A549 (cell line): Measurements from ENCODE around the gene MAMLD1. TPM values are rescaled to one million over a fixed set of nuclear protein-coding genes. Genes with fewer than 3 reads are reported as not detected.
A peak's percentile ranks its signal among the peaks of the same experiment; 100 is the strongest.

Experiments
- ATAC-seq, 2 experiments: fragments of 200-7000 bp in 1 of 2; fragments of >200 bp in 1 of 2; cut with Nextera tagmentation in 1 of 2; cut with Tn5 transposase in 1 of 2; 3 replicates each; pipeline versions ENCODE4 v1.8.0 to v1.9.1; 2018 to 2020; ENCODE audit warnings: mild to moderate bottlenecking in 1 of 2, moderate library complexity in 1 of 2
- CTCF ChIA-PET: fragments of 300-600 bp; sonication (Branson Sonifier 250); formaldehyde crosslinking; extraction: SDS; loops from one replicate; lab custom pipeline; 2021; ENCODE audit warnings: antibody characterized with exemption, inconsistent platforms; lab: Yijun Ruan, JAX
- POLR2A ChIA-PET: fragments of 350-600 bp; formaldehyde crosslinking; extraction: SDS; loops from one replicate; lab custom pipeline; 2021; ENCODE audit warnings: antibody characterized with exemption, inconsistent platforms; lab: Yijun Ruan, JAX
- DNase-seq, 2 experiments: peaks; one replicate each; pipeline versions ENCODE4 v3.0.0 to v3.0.0-alpha.2; 2011 to 2016; ENCODE audit warnings: low read depth in 1 of 2, low spot score in 1 of 2
- FAIRE-seq: peaks from 2 replicates; lab custom pipeline; 2011; peaks lifted over from hg19 to GRCh38; lab: Jason Lieb, UNC
- H3K27ac ChIP-seq, 2 experiments: fragments of >200 bp; sonication (Bioruptor Twin); formaldehyde crosslinking; 3 replicates each; pipeline ENCODE4 v1.5.1; 2016 to 2017
- H3K4me1 ChIP-seq: fragments of >200 bp; sonication (Bioruptor Twin); formaldehyde crosslinking; 3 replicates; pipeline ENCODE4 v1.6.1; 2016
- H3K4me2 ChIP-seq: fragments of >200 bp; sonication (Bioruptor Twin); formaldehyde crosslinking; 3 replicates; pipeline ENCODE4 v1.6.1; 2016
- H3K4me3 ChIP-seq: fragments of >200 bp; sonication (Bioruptor Twin); formaldehyde crosslinking; 3 replicates; pipeline ENCODE4 v1.5.1; 2016
- H3K9me3 ChIP-seq: fragments of >200 bp; sonication (Bioruptor Twin); formaldehyde crosslinking; 3 replicates; pipeline ENCODE4 v1.6.1; 2016
- BCL3 ChIP-seq: fragments of >200 bp; sonication (Bioruptor Twin); formaldehyde crosslinking; IDR thresholded peaks from 3 replicates; pipeline ENCODE4 v1.6.1; 2016
- BHLHE40 ChIP-seq: IDR thresholded peaks from 2 replicates; pipeline ENCODE4 v1.6.1; 2012; ENCODE audit warnings: low read depth, low read length, inconsistent platforms
- CEBPB ChIP-seq, 2 experiments: fragments of >200 bp in 1 of 2; sonication (Bioruptor Twin) in 1 of 2; formaldehyde crosslinking in 1 of 2; IDR thresholded peaks; 2 replicates each; pipeline ENCODE4 v1.6.1; 2012 to 2016
- CHD4 ChIP-seq: fragments of 200-600 bp; sonication (generic); IDR thresholded peaks from 2 replicates; pipeline ENCODE4 v1.6.1; 2016; ENCODE audit warnings: antibody characterized with exemption, mild to moderate bottlenecking, borderline replicate concordance
- CTCF ChIP-seq: fragments of >200 bp; sonication (Bioruptor Twin); formaldehyde crosslinking; IDR thresholded peaks from 3 replicates; pipeline ENCODE4 v1.5.1; 2016
- ELK1 ChIP-seq: fragments of 150-350 bp; IDR thresholded peaks from 2 replicates; pipeline ENCODE4 v1.6.1; 2014; ENCODE audit warnings: low read depth, mild to moderate bottlenecking, low read length
- FOXS1 ChIP-seq: fragments of 250-450 bp; sonication (Bioruptor Pico); IDR thresholded peaks from 2 replicates; pipeline ENCODE4 v1.5.0; 2020; ENCODE audit warnings: mild to moderate bottlenecking, moderate library complexity
- HEYL ChIP-seq: fragments of 250-450 bp; sonication (Bioruptor Pico); IDR thresholded peaks from 2 replicates; pipeline ENCODE4 v1.8.0; 2021; ENCODE audit warnings: mild to moderate bottlenecking, moderate library complexity
- HOXB13 ChIP-seq: fragments of 250-450 bp; sonication (Bioruptor Pico); IDR thresholded peaks from 2 replicates; pipeline ENCODE4 v1.5.0; 2020; ENCODE audit warnings: low read depth, mild to moderate bottlenecking, moderate library complexity
- MAFK ChIP-seq: fragments of 450-650 bp; IDR thresholded peaks from 2 replicates; pipeline ENCODE4 v1.6.1; 2014; ENCODE audit not compliant: partially characterized antibody
- NFE2L2 ChIP-seq: fragments of 150-350 bp; conservative IDR thresholded peaks from 2 replicates; pipeline ENCODE4 v1.6.1; 2014; ENCODE audit warnings: low read length
- NR3C1 ChIP-seq: fragments of >200 bp; sonication (Bioruptor Twin); formaldehyde crosslinking; IDR thresholded peaks from 3 replicates; pipeline ENCODE4 v1.6.1; 2017
- POLR2AphosphoS2 ChIP-seq: conservative IDR thresholded peaks from 2 replicates; pipeline ENCODE4 v1.6.1; 2012; ENCODE audit warnings: low read length, improper control_type of control experiment, inconsistent platforms
- RAD21 ChIP-seq, 2 experiments: fragments of >200 bp in 1 of 2; sonication (Bioruptor Twin) in 1 of 2; formaldehyde crosslinking in 1 of 2; IDR thresholded peaks in 1 of 2; conservative IDR thresholded peaks in 1 of 2; 2 replicates in 1 of 2; 3 replicates in 1 of 2; pipeline ENCODE4 v1.6.1; 2012 to 2018; ENCODE audit warnings: inconsistent platforms in 1 of 2
- RCOR1 ChIP-seq: fragments of 150-350 bp; IDR thresholded peaks from 2 replicates; pipeline ENCODE4 v1.6.1; 2014; ENCODE audit warnings: antibody characterized with exemption, low read length, low read depth
- SMC3 ChIP-seq: fragments of >200 bp; sonication (Bioruptor Twin); formaldehyde crosslinking; IDR thresholded peaks from 3 replicates; pipeline ENCODE4 v1.6.1; 2018; ENCODE audit warnings: inconsistent platforms
- ZNF302 ChIP-seq: fragments of 250-450 bp; sonication (Bioruptor Pico); IDR thresholded peaks from 2 replicates; pipeline ENCODE4 v1.9.0; 2021; ENCODE audit warnings: inconsistent platforms, mild to moderate bottlenecking, moderate library complexity
- WGBS: methylation state at CpG from one replicate; pipeline ENCODE4 v1.1.6; 2017; ENCODE audit errors: missing lambda C conversion rate; 5-methylcytosine and 5-hydroxymethylcytosine counted together
- polyA plus RNA-seq, 4 experiments: library from polyadenylated mRNA; depleted of rRNA in 3 of 4; stranded (reverse); fragments of >200 nt; fragmentation: RNase III in 1 of 4; extraction: RNeasy Plus Mini Kit Qiagen cat#74134 plus additional on column Dnase treatment in 1 of 4; gene quantifications; 2 replicates in 3 of 4; 3 replicates in 1 of 4; pipeline ENCODE4 v1.2.3, GENCODE V29; 2011 to 2017

Gene MAMLD1
- polyA plus RNA-seq, 2 of the 4 experiments (the other 2 are of a cell fraction) = 1.2 to 2.3 TPM

GRCh38 chrX:150486011-150486410 lies 122.9 kb downstream of the MAMLD1 start:
- POLR2A ChIA-PET = no interaction called here
- WGBS = 60% methylated on average over 3 of the region's 3 CpGs
- peak; percentile 45 to 62 for DNase-seq
- TF ChIP-seq HOXB13 (CRISPR knock-in tag) (no peak), HEYL (no peak), POLR2AphosphoS2 (no peak), RAD21 (conservative IDR thresholded peaks at IDR 0.05 in 1 of 2, IDR thresholded peaks at IDR 0.05 in 1 of 2) (peak; percentile 60 to 64), CTCF (peak; percentile 58), SMC3 (peak; percentile 73), NR3C1 (no peak)
- Histone ChIP-seq H3K9me3 (no peaks in the 10 kb centered on the region), H3K4me2 (no peak overlapping the region), H3K4me1 (peaks cover 12% of the 10 kb centered on the region), H3K4me3 (no peak overlapping the region), H3K27ac (no peak overlapping the region)
- CTCF ChIA-PET = interaction anchor here (0.7 to 8.7 kb wide), 19 partner anchors 9 to 546 kb away, joined by 3 to 48 read pairs (median 6); no protein-coding TSS in a partner anchor
- FAIRE-seq = peak; percentile 90
- ATAC-seq = peak; percentile 88 to 96

GRCh38 chrX:150487369-150488094 lies 124.4 kb downstream of the MAMLD1 start:
- no peak overlapping the region for H3K27ac ChIP-seq
- ATAC-seq = no peak
- whole genome bisulfite sequencing = 89% methylated on average over 5 of the region's 5 CpGs
- H3K4me1 ChIP-seq = peaks cover 8% of the 10 kb centered on the region
- peak; percentile 79 for FAIRE-seq
- no peak for DNase-seq
- no peak overlapping the region for H3K4me2 ChIP-seq
- POLR2A ChIA-PET = no interaction called here
- CTCF ChIA-PET = interaction anchor here (1.1 to 8.7 kb wide), 6 partner anchors 16 to 537 kb away, joined by 3 to 48 read pairs (median 4); no protein-coding TSS in a partner anchor
- no peak overlapping the region for H3K4me3 ChIP-seq
- no peaks in the 10 kb centered on the region for H3K9me3 ChIP-seq
- TF ChIP-seq MAFK = no peak
- TF ChIP-seq, all 56 proteins: peak for 0

GRCh38 chrX:150489359-150490015 lies 126.4 kb downstream of the MAMLD1 start:
- Histone ChIP-seq H3K4me2 (no peak overlapping the region), H3K4me3 (no peak overlapping the region), H3K4me1 (no peaks in the 10 kb centered on the region), H3K9me3 (no peaks in the 10 kb centered on the region), H3K27ac (no peak overlapping the region)
- ATAC-seq (no peak), FAIRE-seq (no peak), DNase-seq (no peak)
- POLR2A ChIA-PET = no interaction called here
- WGBS = 79% methylated on average over 6 of the region's 6 CpGs
- TF ChIP-seq ELK1 (no peak), RCOR1 (no peak), RAD21 (conservative IDR thresholded peaks at IDR 0.05 in 1 of 2, IDR thresholded peaks at IDR 0.05 in 1 of 2) (no peak), ZNF302 (CRISPR knock-in tag) (no peak), BHLHE40 (no peak), CHD4 (no peak), BCL3 (no peak), CTCF (no peak), CEBPB (IDR thresholded peaks at IDR 0.05) (no peak), HEYL (no peak), FOXS1 (CRISPR knock-in tag) (no peak), NFE2L2 (no peak)
- CTCF ChIA-PET = interaction anchor here (0.5 kb wide), 1 partner anchor 211 kb away, joined by 3 read pairs; no protein-coding TSS in a partner anchor
